Kidney epithelial cell (primary cell): ENCODE results near the gene CD151. TPM values are rescaled to one million over a fixed set of nuclear protein-coding genes. Genes with fewer than 3 reads are reported as not detected.

Experiments
- DNase-seq: peaks from one replicate; pipeline ENCODE4 v3.0.0-alpha.2; 2010; ENCODE audit warnings: low read depth
- H3K27me3 ChIP-seq: 2 replicates; pipeline ENCODE4 v1.6.0; 2011; ENCODE audit warnings: low read length; ENCODE audit not compliant: control insufficient read depth, insufficient read depth
- H3K36me3 ChIP-seq: 2 replicates; pipeline ENCODE4 v1.5.1; 2011; ENCODE audit warnings: low read length; ENCODE audit not compliant: control insufficient read depth, insufficient read depth
- H3K4me3 ChIP-seq: 2 replicates; pipeline ENCODE4 v1.5.1; 2011; ENCODE audit warnings: low read depth, mild to moderate bottlenecking, control low read depth, low read length
- total RNA-seq: library from RNA; depleted of rRNA; stranded (reverse); fragments of >200 nt; gene quantifications from 2 replicates; pipeline ENCODE4 v1.2.3, GENCODE V29; 2015
- TF ChIP-seq, protein P1 (sequence below): IDR thresholded peaks from 2 replicates; pipeline ENCODE4 v1.5.1; 2011; ENCODE audit warnings: mild to moderate bottlenecking, moderate library complexity, low read length, control low read depth, inconsistent platforms; ENCODE audit not compliant: insufficient read depth, poor library complexity, severe bottlenecking

Gene CD151
- total RNA-seq, 1 donor from 2014 or later, result 644 TPM

DNA sequence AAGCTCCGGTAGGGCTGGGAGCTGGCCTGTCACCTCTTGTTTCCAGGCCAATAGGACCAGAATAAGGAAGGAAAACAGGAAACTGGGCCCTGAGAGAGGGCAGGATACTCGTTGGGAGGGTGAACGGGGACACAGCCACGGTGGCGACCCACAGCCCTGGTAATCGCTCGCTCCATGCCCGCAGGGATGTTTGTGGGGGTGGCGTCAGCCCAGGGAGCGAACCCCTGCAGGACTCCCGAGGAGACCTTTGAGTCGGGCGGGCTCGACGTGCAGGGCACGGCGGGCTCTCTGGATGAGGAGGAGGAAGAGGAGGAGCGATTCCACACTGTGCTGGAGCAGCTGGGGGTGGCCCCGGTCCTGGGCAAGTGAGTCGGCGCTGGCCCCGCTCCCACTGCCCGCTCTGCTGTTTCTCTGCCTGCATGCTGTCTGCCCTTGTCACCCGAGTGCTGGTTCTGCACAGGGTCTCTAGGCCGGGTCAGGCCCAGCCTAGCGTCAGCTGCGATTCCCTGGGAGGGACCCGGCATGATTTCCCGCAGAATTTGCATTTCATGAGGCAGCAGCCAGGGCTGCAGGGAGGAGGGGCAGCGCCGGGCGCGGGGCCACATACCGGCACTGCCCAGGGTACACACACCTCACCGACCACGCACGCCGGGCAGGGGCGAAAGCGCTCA lies 3.4 kb upstream of the CD151 start:
- TF ChIP-seq, protein P1, sequence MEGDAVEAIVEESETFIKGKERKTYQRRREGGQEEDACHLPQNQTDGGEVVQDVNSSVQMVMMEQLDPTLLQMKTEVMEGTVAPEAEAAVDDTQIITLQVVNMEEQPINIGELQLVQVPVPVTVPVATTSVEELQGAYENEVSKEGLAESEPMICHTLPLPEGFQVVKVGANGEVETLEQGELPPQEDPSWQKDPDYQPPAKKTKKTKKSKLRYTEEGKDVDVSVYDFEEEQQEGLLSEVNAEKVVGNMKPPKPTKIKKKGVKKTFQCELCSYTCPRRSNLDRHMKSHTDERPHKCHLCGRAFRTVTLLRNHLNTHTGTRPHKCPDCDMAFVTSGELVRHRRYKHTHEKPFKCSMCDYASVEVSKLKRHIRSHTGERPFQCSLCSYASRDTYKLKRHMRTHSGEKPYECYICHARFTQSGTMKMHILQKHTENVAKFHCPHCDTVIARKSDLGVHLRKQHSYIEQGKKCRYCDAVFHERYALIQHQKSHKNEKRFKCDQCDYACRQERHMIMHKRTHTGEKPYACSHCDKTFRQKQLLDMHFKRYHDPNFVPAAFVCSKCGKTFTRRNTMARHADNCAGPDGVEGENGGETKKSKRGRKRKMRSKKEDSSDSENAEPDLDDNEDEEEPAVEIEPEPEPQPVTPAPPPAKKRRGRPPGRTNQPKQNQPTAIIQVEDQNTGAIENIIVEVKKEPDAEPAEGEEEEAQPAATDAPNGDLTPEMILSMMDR, result no peak
- Histone ChIP-seq H3K27me3 (peaks cover 2% of the 10 kb centered on the region), H3K36me3 (peaks cover 1% of the 10 kb centered on the region), H3K4me3 (peak overlapping the region; percentile 45)
- DNase-seq, result no peak

DNA sequence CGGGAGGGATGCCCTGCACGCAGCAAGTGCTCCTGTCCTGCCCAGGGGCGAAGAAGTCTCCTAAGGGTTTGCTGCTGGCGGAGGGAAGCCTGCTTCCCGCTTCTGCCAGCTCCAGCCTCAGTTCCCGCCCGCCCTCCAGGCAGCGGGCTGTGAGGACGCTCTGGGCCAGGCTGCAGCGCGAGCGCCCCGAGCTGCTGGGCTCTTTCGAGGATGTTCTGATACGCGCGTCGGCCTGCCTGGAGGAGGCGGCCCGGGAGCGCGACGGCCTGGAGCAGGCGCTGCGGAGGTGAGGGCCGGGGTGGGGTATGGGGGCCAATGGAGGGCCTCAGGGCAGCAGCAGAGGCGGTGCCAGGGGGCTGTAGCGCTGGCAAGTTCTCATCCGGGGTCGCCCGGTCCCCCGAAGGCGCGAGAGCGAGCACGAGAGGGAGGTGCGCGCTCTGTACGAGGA lies 2.9 kb upstream of the CD151 start:
- Histone ChIP-seq H3K36me3 (peaks cover 1% of the 10 kb centered on the region), H3K27me3 (peaks cover 2% of the 10 kb centered on the region), H3K4me3 (peak overlapping the region; percentile 45)
- no peak for DNase-seq
- TF ChIP-seq, protein P1, result no peak

DNA sequence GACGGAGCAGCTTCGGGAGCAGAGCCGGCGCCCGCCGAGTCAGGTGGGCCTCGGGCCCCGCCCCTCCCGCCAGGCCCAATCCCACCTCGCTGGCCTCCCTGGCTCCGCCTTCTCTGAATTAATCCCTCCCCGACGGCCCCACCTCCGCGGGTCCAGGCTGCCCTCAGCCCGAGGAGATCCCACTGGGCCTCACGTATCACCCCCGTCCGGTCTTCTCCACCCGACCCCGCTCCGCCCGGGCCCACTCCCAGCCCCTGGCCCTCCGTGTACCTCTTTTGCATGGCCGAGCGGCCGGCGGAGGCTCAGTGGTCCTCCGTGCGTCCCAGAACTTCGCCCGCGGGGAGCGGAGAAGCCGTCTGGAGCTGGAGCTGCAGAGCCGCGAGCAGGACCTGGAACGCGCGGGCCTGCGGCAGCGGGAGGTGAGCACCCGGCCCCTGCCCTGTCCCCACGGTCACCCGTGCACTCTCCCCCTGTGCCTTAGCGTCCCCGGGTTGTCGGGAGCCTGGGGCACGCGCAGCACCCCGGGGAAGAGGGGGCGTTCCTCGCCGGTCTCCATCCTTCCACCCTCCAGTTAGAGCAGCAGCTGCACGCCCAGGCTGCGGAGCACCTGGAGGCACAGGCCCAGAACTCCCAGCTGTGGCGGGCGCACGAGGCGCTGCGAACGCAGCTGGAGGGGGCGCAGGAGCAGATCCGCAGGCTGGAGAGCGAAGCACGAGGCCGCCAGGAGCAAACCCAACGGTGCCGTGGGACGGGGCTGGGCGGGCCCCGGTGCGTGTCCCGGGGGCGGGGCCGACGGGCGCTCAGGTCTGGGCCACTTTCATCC lies 2.2 kb upstream of the CD151 start:
- H3K36me3 ChIP-seq, result peaks cover 1% of the 10 kb centered on the region
- TF ChIP-seq, protein P1, result no peak
- peak overlapping the region; percentile 45 for H3K4me3 ChIP-seq
- peaks cover 2% of the 10 kb centered on the region for H3K27me3 ChIP-seq
- no peak for DNase-seq

DNA sequence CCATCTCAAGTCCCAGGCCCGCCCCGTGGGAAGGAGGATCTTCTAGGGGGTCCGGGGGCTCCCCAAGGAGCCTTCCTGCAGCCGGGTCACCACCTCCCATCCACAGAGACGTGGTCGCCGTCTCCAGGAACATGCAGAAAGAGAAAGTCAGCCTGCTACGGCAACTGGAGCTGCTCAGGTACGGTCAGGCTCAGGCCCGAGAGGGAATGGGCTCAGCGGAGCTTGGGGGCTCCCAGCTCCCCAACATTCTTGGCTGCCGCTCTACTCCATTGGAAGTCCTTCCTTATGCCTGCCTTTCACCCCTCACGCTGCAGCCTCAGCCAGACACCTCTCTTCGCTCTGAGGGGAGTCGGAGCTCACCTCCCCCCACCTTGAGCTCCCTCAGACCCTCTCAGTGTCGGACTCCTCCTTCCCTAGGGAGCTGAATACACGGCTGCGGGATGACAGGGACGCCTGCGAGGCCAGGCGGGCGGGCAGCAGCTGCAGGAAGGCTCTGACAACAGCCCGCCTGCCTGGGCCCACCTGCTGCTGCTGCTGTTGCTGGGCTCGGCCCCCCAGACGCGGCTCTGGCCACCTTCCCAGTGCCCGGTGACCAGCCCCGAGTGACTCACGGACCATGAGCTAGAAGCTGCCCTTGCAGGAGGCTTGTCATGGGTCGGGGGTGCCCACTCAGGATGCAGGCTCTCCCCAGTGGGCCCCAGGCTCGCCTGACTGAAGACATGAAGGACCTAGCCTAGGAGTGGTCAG lies 1.5 kb upstream of the CD151 start:
- TF ChIP-seq, protein P1, result no peak
- peaks cover 2% of the 10 kb centered on the region for H3K27me3 ChIP-seq
- H3K4me3 ChIP-seq, result peak overlapping the region; percentile 45
- no peak for DNase-seq
- H3K36me3 ChIP-seq, result peaks cover 1% of the 10 kb centered on the region

DNA sequence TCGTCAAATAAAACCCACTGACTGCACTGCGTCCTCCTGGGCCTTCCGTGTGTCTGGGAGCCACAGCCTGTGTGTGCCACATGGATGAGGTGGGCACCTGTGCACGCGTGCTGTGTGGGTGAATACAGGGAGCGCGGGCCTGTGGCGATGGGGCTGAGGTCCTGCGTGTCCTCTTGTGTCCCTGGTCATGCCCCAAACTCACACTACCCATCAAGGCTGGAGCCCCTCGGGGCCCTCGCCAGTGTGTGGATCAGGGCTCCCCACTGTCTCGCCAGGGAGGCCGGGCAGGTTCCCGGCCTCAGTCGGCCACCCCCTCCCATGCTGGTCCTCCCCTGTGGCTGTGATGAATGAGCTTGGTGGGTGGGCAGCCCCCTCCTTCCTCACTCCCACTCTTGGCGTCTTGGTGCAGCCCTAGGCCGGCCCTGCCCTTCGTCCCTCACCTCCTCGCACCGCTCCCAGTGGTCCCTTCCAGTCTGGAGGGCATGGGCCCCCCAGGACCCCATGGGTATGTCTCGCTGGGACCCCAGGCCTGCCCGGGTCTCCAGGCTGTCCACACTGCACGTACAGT lies 707 bp upstream of the CD151 start:
- DNase-seq, result no peak
- H3K4me3 ChIP-seq, result peak overlapping the region; percentile 75
- peaks cover 2% of the 10 kb centered on the region for H3K27me3 ChIP-seq
- TF ChIP-seq, protein P1, result no peak
- peaks cover 4% of the 10 kb centered on the region for H3K36me3 ChIP-seq
